K562 (cell line): ENCODE data around the gene FLAD1. TPM values are rescaled to one million over a fixed set of nuclear protein-coding genes. Genes with fewer than 3 reads are reported as not detected.

Experiments used
- CBX8 ChIP-seq: fragments of 200-600 bp; sonication (generic); IDR thresholded peaks from 2 replicates; pipeline ENCODE4 v1.6.1; 2012; ENCODE audit warnings: borderline replicate concordance, mixed run types, low read depth, mild to moderate bottlenecking, moderate library complexity, mixed read lengths, low read length, control low read depth, inconsistent platforms; ENCODE audit not compliant: poor library complexity, severe bottlenecking; ENCODE audit errors: extremely low read depth
- EP300 ChIP-seq: IDR thresholded peaks from 2 replicates; pipeline ENCODE4 v1.6.1; 2012; ENCODE audit warnings: low read length, improper control_type of control experiment
- ERF ChIP-seq: fragments of 450-650 bp; formaldehyde crosslinking; IDR thresholded peaks from 2 replicates; pipeline ENCODE4 v1.4.0; 2020; ENCODE audit warnings: mild to moderate bottlenecking, mixed read lengths
- FIP1L1 ChIP-seq: fragments of 200-400 bp; formaldehyde crosslinking; IDR thresholded peaks from 2 replicates; pipeline ENCODE4 v1.6.1; 2018; ENCODE audit warnings: mild to moderate bottlenecking, low read depth, low read length; ENCODE audit not compliant: poor library complexity, severe bottlenecking
- HNRNPK ChIP-seq: fragments of 200-400 bp; formaldehyde crosslinking; IDR thresholded peaks from one replicate; pipeline ENCODE4 v1.6.1; 2018; ENCODE audit warnings: mild to moderate bottlenecking, low read depth, low read length; ENCODE audit not compliant: poor library complexity, severe bottlenecking
- KAT8 ChIP-seq: fragments of 450-650 bp; IDR thresholded peaks from 2 replicates; pipeline ENCODE4 v1.6.1; 2016; ENCODE audit warnings: low read depth, mild to moderate bottlenecking
- MCM5 ChIP-seq: fragments of 450-650 bp; IDR thresholded peaks from 2 replicates; pipeline ENCODE4 v1.6.1; 2016; ENCODE audit warnings: low read depth
- MCM7 ChIP-seq, 2 experiments: fragments of 450-650 bp; IDR thresholded peaks; 2 replicates each; pipeline ENCODE4 v1.6.1; 2016 to 2018
- MTA3 ChIP-seq: fragments of 450-650 bp; formaldehyde crosslinking; IDR thresholded peaks from 2 replicates; pipeline ENCODE4 v1.6.1; 2017; ENCODE audit warnings: mild to moderate bottlenecking, borderline replicate concordance
- NFIX ChIP-seq: fragments of 250-450 bp; sonication (Bioruptor Pico); IDR thresholded peaks from 2 replicates; pipeline ENCODE4 v1.4.0; 2020; ENCODE audit warnings: low read depth, mild to moderate bottlenecking, moderate library complexity
- NFRKB ChIP-seq: fragments of 450-650 bp; IDR thresholded peaks from 2 replicates; pipeline ENCODE4 v1.6.1; 2016; ENCODE audit warnings: low read depth
- NFXL1 ChIP-seq: fragments of 450-650 bp; formaldehyde crosslinking; IDR thresholded peaks from 2 replicates; pipeline ENCODE4 v1.4.0; 2021; ENCODE audit warnings: mild to moderate bottlenecking
- SETDB1 ChIP-seq: IDR thresholded peaks from one replicate; pipeline ENCODE4 v1.6.1; 2012; ENCODE audit warnings: low read length, control low read depth, inconsistent platforms
- SMARCB1 ChIP-seq: IDR thresholded peaks from 2 replicates; pipeline ENCODE4 v1.6.1; 2011; ENCODE audit warnings: improper control_type of control experiment, low read depth; ENCODE audit not compliant: insufficient read length
- TARDBP ChIP-seq: fragments of 450-650 bp; IDR thresholded peaks from 2 replicates; pipeline ENCODE4 v1.6.1; 2016
- TRIM28 ChIP-seq: fragments of 450-650 bp; IDR thresholded peaks from 2 replicates; pipeline ENCODE4 v1.6.1; 2017
- TSC22D4 ChIP-seq: fragments of 450-650 bp; IDR thresholded peaks from 2 replicates; pipeline ENCODE4 v1.6.1; 2016; ENCODE audit warnings: missing genetic modification characterization, missing biosample characterization, control low read depth
- ZFPM2 ChIP-seq: fragments of 250-450 bp; sonication (Bioruptor Pico); IDR thresholded peaks from 2 replicates; pipeline ENCODE4 v1.5.1; 2022; ENCODE audit warnings: mild to moderate bottlenecking
- ZNF197 ChIP-seq: fragments of 200-800 bp; sonication (Bioruptor generic); IDR thresholded peaks from 2 replicates; pipeline ENCODE4 v1.6.1; 2016; ENCODE audit warnings: low read depth, missing genetic modification characterization, missing compliant biosample characterization
- ZNF217 ChIP-seq: sonication (generic); formaldehyde crosslinking; IDR thresholded peaks from 2 replicates; pipeline ENCODE4 v1.8.0; 2022; ENCODE audit warnings: mild to moderate bottlenecking, missing genetic modification reagents
- ZNF324 ChIP-seq: fragments of 250-450 bp; sonication (Bioruptor Pico); IDR thresholded peaks from 2 replicates; pipeline ENCODE4 v1.4.0; 2020; ENCODE audit warnings: mild to moderate bottlenecking
- ZNF507 ChIP-seq: conservative IDR thresholded peaks from 2 replicates; pipeline ENCODE4 v1.6.1; 2017; ENCODE audit warnings: missing genetic modification characterization, missing compliant biosample characterization
- ZNF586 ChIP-seq: fragments of 450-650 bp; formaldehyde crosslinking; conservative IDR thresholded peaks from 2 replicates; pipeline ENCODE4 v1.4.0; 2020; ENCODE audit warnings: mild to moderate bottlenecking, moderate library complexity
- polyA plus RNA-seq, 8 experiments: library from polyadenylated mRNA; depleted of rRNA in 4 of 8; stranded (reverse) in 5 of 8; unstranded in 3 of 8; fragments of >200 nt; fragmentation: Nextera tagmentation in 2 of 8; fragmentation: Illumina TruSeq in 1 of 8; extraction: Ambion mirVana in 2 of 8; extraction: Trizol in 1 of 8; gene quantifications; 2 replicates each; pipeline versions ENCODE4 v1.2.1 to v1.2.3, GENCODE V29; 2011 to 2014; ENCODE audit warnings: inconsistent platforms in 1 of 8, missing spikeins in 1 of 8
- total RNA-seq, 7 experiments: library from RNA; depleted of rRNA in 6 of 7; stranded (reverse); fragments of >200 nt in 6 of 7; fragmentation: Illumina TruSeq in 2 of 7; extraction: Trizol in 2 of 7; gene quantifications; 2 replicates each; pipeline versions ENCODE4 v1.2.1 to v1.2.3, GENCODE V29; 2011 to 2021; ENCODE audit warnings: low replicate concordance in 1 of 7
- TF ChIP-seq, protein P1 (sequence below): sonication (generic); formaldehyde crosslinking; IDR thresholded peaks from 2 replicates; pipeline ENCODE4 v1.8.1; 2022; ENCODE audit warnings: missing genetic modification reagents
- TF ChIP-seq, protein P2 (sequence below): fragments of 250-450 bp; sonication (Bioruptor Pico); IDR thresholded peaks from 2 replicates; pipeline ENCODE4 v1.4.0; 2020; ENCODE audit warnings: borderline replicate concordance
- TF ChIP-seq, protein P3 (sequence below): fragments of 450-650 bp; IDR thresholded peaks from 2 replicates; pipeline ENCODE4 v1.6.1; 2018; ENCODE audit not compliant: partially characterized antibody

FLAD1 gene
- total and polyA plus RNA-seq, 9 of the 15 experiments (the other 6 are each of a cell fraction or from before 2014, with no cell fraction given): 24.9 to 85.8 (median 67.0) TPM

DNA sequence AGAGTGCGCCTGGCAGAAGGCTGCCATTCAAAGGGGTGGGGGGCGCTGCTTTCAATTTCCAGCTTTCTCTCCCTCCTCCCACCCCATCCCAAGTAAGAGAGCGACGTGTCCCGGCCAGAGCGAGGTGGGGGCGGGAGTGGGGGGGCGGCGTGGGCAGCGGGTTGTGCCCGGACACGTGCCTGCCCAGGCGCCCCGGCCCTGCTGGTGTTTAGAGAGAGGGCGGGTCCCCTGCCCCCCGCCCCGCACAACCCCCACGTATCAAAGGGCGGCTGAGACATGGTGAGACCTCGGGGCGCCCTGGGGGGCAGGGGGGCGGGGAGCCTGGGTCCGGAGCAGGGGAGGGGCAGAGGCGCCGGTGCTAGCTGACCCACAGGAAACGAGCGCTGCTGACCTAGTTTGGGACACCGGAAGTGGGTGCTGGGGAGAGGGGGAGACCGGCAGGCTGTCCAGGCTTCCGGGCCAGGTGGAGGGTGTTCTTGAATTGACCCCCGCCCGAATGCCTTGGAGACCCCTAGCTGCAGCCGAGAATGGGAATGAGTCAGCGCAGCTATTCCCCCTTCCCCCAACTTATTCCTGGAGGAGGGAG, 20.7 kb downstream of the FLAD1 start (continued):
- TF ChIP-seq NFRKB (0 out of 2 replicates have a peak, but pooled peaks have one; percentile 4), FIP1L1 (no peak), ZNF507 (tag) (no peak), ERF (CRISPR knock-in tag) (no peak), TARDBP (no peak; the same call in 1 of the 2 replicates), ZNF586 (CRISPR knock-in tag) (no peak), MCM5 (no peak), ZNF217 (no peak), MCM7 (IDR thresholded peaks at IDR 0.05) (no peak), NFXL1 (CRISPR knock-in tag) (no peak), EP300 (peak; percentile 32; the same call in 1 of the 2 replicates), NFIX (CRISPR knock-in tag) (no peak), TRIM28 (no peak), ZFPM2 (no peak), ZNF324 (CRISPR knock-in tag) (no peak), TSC22D4 (tag) (no peak), MTA3 (no peak), KAT8 (no peak), SMARCB1 (no peak), CBX8 (no peak), ZNF197 (CRISPR knock-in tag) (no peak), HNRNPK (no peak), SETDB1 (no peak)
- TF ChIP-seq, protein P1, sequence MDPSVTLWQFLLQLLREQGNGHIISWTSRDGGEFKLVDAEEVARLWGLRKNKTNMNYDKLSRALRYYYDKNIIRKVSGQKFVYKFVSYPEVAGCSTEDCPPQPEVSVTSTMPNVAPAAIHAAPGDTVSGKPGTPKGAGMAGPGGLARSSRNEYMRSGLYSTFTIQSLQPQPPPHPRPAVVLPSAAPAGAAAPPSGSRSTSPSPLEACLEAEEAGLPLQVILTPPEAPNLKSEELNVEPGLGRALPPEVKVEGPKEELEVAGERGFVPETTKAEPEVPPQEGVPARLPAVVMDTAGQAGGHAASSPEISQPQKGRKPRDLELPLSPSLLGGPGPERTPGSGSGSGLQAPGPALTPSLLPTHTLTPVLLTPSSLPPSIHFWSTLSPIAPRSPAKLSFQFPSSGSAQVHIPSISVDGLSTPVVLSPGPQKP (CRISPR knock-in tag): no peak
- TF ChIP-seq, protein P2, sequence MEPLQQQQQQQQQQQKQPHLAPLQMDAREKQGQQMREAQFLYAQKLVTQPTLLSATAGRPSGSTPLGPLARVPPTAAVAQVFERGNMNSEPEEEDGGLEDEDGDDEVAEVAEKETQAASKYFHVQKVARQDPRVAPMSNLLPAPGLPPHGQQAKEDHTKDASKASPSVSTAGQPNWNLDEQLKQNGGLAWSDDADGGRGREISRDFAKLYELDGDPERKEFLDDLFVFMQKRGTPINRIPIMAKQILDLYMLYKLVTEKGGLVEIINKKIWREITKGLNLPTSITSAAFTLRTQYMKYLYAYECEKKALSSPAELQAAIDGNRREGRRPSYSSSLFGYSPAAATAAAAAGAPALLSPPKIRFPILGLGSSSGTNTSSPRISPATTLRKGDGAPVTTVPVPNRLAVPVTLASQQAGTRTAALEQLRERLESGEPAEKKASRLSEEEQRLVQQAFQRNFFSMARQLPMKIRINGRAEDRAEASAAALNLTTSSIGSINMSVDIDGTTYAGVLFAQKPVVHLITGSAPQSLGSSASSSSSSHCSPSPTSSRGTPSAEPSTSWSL (CRISPR knock-in tag): no peak
- TF ChIP-seq, protein P3, sequence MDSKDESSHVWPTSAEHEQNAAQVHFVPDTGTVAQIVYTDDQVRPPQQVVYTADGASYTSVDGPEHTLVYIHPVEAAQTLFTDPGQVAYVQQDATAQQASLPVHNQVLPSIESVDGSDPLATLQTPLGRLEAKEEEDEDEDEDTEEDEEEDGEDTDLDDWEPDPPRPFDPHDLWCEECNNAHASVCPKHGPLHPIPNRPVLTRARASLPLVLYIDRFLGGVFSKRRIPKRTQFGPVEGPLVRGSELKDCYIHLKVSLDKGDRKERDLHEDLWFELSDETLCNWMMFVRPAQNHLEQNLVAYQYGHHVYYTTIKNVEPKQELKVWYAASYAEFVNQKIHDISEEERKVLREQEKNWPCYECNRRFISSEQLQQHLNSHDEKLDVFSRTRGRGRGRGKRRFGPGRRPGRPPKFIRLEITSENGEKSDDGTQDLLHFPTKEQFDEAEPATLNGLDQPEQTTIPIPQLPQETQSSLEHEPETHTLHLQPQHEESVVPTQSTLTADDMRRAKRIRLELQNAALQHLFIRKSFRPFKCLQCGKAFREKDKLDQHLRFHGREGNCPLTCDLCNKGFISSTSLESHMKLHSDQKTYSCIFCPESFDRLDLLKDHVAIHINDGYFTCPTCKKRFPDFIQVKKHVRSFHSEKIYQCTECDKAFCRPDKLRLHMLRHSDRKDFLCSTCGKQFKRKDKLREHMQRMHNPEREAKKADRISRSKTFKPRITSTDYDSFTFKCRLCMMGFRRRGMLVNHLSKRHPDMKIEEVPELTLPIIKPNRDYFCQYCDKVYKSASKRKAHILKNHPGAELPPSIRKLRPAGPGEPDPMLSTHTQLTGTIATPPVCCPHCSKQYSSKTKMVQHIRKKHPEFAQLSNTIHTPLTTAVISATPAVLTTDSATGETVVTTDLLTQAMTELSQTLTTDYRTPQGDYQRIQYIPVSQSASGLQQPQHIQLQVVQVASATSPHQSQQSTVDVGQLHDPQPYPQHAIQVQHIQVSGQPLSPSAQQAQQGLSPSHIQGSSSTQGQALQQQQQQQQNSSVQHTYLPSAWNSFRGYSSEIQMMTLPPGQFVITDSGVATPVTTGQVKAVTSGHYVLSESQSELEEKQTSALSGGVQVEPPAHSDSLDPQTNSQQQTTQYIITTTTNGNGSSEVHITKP: peak; percentile 55
